GM21528 (cell line): Measurements from ENCODE around the gene ZFYVE28.
"Not testable (repeated sequence)": the region's sequence is repeated elsewhere in the genome, so short reads cannot be mapped to it uniquely, and the experiment has no call there.

Experiments
- ATAC-seq: cut with Tn5 transposase; IDR thresholded peaks from one replicate; pipeline ENCODE4 v1.9.1; 2021; ENCODE audit warnings: mild to moderate bottlenecking, moderate library complexity; ENCODE audit not compliant: unreplicated experiment, low FRiP score

ZFYVE28 gene

DNA sequence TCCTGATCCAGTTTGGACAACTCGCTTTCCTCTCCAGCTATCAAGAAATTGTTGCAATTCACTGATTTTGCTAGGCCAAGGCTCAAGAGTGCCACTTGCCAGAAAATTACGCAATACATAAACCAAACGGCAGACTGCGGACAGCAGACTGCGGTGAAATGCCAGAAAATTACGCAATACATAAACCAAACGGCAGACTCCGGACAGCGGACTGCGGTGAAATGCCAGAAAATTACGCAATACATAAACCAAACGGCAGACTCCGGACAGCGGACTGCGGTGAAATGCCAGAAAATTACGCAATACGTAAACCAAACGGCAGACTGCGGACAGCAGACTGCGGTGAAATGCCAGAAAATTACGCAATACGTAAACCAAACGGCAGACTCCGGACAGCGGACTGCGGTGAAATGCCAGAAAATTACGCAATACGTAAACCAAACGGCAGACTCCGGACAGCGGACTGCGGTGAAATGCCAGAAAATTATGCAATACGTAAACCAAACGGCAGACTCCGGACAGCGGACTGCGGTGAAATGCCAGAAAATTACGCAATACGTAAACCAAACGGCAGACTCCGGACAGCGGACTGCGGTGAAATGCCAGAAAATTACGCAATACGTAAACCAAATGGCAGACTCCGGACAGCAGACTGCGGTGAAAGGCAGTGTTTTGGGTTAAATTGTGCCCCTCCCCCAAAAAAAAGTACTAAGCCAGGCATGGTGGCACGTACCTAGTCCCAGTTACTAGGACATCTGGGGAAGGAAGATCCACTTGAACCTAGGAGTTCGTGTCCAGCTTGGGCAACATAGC is 11.7 kb upstream of the ZFYVE28 start:
- ATAC-seq = not testable (repeated sequence)

- ATAC-seq = no peak
Measured at GRCh38 chr4:2428496-2429213, 10.2 kb upstream of the ZFYVE28 start.

GRCh38 chr4:2427383-2428334 is 9.2 kb upstream of the ZFYVE28 start:
- no peak for ATAC-seq

GRCh38 chr4:2426711-2427275 is 8.3 kb upstream of the ZFYVE28 start:
- ATAC-seq = no peak

GRCh38 chr4:2426069-2426397 is 7.6 kb upstream of the ZFYVE28 start:
- ATAC-seq = no peak

DNA sequence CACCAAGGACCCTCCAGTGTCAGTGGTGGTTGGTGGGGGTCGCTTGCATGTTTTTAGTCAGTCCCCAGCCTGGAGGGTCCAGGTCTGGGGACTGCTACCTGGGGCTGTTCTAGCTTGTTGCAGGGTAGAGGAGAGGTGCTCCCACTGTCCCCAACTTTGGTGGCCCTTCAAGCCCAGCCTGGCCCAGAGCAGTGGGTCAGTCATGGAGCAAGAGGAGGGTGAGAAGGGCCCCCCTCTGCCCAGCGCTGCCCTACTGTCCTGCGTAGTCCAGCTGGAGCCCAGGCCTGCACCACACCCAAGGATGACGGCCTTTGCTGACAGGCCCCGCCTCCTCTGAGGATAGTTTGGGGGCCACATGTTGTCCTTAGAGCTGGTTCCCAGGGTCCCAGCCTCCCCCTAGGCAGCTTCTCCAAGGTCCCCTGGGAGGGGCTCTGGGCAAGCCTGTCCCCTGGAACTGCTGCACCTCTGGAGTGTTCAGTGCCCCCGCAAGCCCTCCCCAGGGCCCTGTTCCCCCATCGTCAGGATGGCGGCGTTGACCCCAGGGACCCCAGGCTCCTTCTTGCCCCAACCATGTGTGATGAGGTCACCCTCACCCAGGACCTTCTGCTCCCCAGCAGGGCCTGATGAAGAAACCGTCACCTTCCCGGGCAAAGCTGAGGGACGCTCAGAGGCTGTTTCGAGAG is 7.1 kb upstream of the ZFYVE28 start:
- ATAC-seq = no peak

DNA sequence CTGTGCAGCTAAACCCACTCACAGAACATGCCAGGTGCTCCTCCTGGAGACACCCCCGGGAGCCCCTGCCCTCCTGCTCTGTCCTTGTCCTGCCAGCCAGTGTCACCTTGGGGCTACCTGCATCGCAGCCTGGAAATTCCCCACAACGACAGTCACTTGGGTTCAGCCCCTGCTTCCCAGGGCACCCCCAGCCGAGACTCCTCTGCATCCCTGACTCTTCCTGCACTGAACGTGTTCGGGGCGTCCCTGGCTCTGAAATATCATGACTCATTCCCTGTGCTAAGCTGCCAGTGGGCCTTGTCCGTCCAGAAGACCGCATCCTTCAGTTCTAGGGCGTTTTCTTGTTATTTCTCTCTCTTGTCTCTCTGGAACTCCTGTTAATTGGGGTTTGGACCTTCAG is 6.1 kb upstream of the ZFYVE28 start:
- no peak for ATAC-seq

DNA sequence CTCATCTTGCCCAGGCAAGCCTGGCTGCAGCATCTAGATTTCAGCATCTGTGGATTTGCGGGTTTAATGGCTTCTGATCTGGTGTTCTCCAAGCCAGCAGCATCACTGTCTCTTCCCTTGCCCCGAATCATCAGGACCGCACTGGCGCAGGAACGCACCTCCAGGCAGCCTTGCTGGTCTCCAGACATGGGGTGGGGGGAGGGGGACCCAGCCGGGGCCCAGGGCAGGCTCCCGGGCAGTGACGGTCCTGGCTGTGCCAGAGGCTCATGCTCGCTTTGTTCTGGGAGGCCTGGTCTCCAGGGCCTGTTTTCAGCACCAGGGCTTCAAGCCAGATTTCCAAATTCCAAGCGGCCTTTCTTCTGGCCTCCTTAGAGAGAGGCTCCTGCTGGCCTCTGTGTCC is 5.2 kb upstream of the ZFYVE28 start:
- ATAC-seq = no peak

- ATAC-seq = no peak
Measured at GRCh38 chr4:2423066-2423465, 4.6 kb upstream of the ZFYVE28 start.

GRCh38 chr4:2421928-2422327 is 3.5 kb upstream of the ZFYVE28 start:
- no peak for ATAC-seq

GRCh38 chr4:2419814-2420213 is 1.4 kb upstream of the ZFYVE28 start:
- no peak for ATAC-seq

- ATAC-seq = peak; percentile 91
Measured at GRCh38 chr4:2418650-2419571, 466 bp upstream of the ZFYVE28 start, which contains the start of gene CFAP99. CFAP99 (plus strand) TSS chr4:2418955.

DNA sequence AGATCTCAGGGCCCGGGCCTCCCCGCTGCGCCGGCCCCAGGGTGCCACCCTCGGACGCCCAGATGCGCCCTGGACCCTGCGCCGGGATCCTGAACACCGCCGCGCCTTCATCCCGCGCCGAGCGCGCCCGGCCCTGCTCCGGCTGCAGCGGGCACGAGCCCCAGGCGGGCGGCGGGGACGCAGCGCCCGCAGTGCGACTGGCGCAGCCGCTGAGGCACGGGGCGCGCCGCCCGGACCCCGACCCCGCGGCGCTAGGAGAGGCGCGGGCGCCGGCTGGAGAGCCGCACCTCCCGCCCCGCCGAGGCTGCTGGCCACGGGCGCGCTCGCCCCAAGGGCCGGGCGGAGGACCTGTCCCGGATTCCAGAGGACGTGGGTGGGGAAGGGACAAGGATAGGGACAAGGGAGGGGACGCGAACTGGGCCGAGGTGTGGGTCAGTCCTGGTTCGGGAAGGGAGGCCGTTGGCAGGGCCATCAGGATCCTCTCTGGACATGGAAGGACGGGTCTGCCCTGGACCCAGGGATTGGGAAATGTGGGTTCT is 1.1 kb downstream of the ZFYVE28 start:
- no peak for ATAC-seq

GRCh38 chr4:2416564-2417225 is 1.8 kb downstream of the ZFYVE28 start:
- ATAC-seq = no peak

DNA sequence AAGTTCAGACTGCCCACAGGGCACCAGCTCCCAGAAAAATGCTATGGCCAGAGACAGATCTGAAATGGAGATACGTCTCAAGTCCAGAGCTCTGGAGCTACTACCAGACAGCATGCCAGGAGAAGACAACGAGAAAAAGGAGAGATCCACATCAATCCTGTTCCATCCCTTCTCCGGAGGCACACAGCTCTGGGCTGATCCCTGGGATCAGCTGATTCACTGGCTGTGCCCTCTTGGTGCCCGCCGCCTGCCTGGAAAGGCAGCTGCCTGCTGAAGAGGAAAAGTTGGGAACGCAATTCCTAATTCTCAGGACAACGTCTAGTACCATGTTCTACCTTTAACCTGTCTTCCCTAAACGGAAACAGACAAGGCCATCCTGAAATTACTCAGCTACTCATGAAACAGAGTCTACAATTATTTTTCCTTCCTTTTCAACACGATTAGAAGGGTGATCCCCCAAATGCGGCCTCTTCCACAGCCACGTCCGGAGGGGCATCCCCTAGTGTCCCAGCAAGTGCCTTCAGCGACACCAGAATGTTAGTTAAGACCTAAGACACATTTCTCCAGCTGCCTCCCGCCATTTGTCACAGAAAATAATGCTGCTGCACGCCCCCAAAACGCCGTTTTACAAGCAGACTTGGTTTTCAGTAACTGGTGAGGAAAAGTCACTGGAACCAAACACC is 2.4 kb downstream of the ZFYVE28 start:
- no peak for ATAC-seq

DNA sequence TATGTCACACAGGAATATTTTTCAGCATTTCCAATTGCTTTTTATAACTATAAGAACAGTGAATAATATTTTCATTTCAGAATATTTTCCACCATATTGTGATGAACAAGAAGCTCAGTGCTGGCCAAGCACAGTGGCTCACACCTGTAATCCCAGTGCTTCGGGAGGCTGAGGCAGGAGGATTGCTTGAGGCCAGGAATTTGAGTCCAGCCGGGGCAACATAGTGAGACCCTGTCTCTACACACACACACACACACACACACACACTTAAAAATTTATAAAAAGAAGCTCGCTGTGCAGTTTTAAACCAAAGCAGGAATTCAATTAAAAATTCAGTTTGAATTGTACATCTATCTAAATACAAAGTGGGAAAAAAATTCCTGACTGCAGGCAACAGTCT is 3.2 kb downstream of the ZFYVE28 start:
- no peak for ATAC-seq

GRCh38 chr4:2413821-2414610 is 4.4 kb downstream of the ZFYVE28 start:
- no peak for ATAC-seq
